Measurements from ENCODE around the gene PLPP7.
A peak's percentile ranks its signal among the peaks of the same experiment; 100 is the strongest.
"Not testable (repeated sequence)": the region's sequence is repeated elsewhere in the genome, so short reads cannot be mapped to it uniquely, and the experiment has no call there.

PLPP7 gene

DNA sequence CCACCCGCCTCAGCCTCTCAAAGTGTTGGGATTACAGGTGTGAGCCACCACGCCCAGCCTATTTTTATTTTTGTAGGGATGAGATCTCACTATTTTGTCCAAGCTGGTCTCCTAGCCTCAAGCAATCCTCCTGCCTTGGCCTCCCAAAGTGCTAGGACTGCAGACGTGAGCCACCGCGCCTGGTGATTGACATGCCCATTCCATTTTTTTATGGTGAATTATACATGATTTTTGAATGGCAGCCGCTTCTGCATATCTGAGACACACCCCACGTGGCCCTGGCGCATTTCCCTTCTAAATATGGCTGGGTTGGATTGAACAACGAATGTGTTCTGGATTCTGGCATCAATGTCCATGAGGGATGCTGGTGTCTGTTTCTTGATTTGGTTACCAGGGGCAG lies 22.7 kb downstream of the PLPP7 start:
- Histone ChIP-seq H3K27me3 (ENCODE audit: control insufficient read depth, insufficient read depth, low read length) (no peaks in the 10 kb centered on the region), H3K9ac (ENCODE audit: low read depth, low read length) (no peak overlapping the region), H3K4me3 (ENCODE audit: low read depth, low read length) (no peak overlapping the region), H3K36me3 (ENCODE audit: control insufficient read depth, insufficient read depth, low read length) (no peaks in the 10 kb centered on the region), H3K4me1 (ENCODE audit: control insufficient read depth, insufficient read depth, low read length) (no peaks in the 10 kb centered on the region), H3K9me3 (ENCODE audit: control insufficient read depth, insufficient read depth, low read length) (no peaks in the 10 kb centered on the region)

DNA sequence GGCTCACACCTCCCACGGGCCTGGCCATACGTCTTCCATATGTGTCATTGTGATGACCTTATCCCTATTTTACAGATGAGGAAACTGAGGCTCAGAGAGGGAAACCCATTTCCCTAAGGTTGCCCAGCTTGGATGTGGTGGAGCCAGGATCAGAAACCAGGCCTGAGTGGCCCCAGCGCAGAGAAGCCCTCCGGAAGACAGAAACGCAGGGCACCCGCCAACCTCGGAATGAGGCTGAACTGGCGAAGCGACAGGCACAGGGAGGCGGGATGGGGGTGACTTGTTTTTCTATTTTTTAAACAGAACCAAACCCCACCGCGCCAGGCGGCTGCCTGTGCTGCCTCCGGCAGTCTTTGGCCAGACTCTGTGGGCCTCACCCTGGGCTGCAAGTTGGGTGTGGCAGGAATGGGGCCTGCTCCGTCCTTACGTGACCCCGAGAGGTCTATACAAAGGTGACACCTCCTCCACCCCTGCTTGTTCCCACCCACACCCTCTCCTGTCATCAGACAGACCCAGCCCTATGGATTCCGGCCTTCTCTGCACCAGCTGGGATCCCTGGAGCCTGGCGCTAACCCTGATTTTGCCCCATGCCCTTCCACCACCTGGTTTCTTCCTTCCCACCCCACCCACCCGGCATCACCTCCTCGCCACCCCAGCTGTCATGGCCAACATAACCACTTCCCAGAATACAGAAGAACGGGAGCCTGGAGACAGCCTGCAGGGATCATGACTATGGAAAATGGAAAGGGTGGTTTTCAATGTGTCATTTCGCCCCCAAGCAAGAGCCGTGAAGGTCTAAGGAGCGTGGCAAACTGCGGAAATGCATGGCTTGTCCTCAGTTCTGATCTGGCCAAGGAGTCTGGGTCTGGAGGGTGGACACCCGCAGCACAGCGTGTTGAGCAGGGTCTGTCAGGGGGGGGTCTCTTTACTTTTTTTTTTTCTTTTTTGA lies 23.6 kb downstream of the PLPP7 start:
- Histone ChIP-seq H3K4me3 (ENCODE audit: low read depth, low read length) (no peak overlapping the region), H3K9me3 (ENCODE audit: control insufficient read depth, insufficient read depth, low read length) (no peaks in the 10 kb centered on the region), H3K9ac (ENCODE audit: low read depth, low read length) (no peak overlapping the region), H3K4me1 (ENCODE audit: control insufficient read depth, insufficient read depth, low read length) (no peaks in the 10 kb centered on the region), H3K36me3 (ENCODE audit: control insufficient read depth, insufficient read depth, low read length) (no peaks in the 10 kb centered on the region), H3K27me3 (ENCODE audit: control insufficient read depth, insufficient read depth, low read length) (no peaks in the 10 kb centered on the region)

DNA sequence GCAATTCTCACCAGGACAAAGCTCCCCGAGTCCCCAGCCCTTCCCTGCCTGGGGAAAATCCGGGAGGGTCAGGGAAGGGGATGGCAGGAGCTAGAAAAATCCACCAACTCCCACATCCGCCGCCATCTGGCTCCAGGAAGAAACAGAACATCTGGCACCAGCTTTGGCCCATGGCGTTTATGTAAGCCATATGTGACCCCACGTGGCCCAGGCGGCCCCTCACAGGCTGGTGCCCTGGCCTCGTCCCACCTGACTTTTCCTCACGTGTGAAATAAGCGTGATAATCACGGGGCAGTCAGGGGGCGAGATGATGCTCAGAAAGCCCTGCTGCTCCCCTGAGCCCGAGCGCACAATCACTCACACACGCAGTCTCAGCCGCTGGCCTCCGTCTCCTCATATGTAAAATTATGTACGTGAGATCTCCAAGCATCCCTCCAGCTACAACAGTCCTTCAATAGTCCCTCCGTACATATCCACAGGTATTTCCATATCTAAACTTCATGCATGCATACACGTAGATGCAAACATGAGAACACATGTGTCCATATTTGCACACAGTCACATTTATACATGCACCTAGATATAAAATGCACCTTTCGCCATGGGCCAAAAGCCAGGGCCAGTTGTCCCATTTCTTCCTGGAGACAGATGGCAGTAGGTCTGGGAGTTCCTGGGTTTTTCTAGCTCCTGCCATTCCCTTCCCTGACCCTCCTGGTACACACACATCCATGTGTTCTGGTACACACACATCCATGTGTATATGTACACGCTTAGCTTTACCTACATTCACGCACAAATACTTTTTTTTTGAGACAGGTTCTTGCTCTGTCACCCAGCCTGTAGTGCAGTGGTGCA lies 28.9 kb downstream of the PLPP7 start:
- no peaks in the 10 kb centered on the region for H3K9me3 ChIP-seq (ENCODE audit: control insufficient read depth, insufficient read depth, low read length)
- no peaks in the 10 kb centered on the region for H3K4me1 ChIP-seq (ENCODE audit: control insufficient read depth, insufficient read depth, low read length)
- no peak overlapping the region for H3K9ac ChIP-seq (ENCODE audit: low read depth, low read length)
- no peak overlapping the region for H3K4me3 ChIP-seq (ENCODE audit: low read depth, low read length)
- H3K36me3 ChIP-seq (ENCODE audit: control insufficient read depth, insufficient read depth, low read length): no peaks in the 10 kb centered on the region
- no peaks in the 10 kb centered on the region for H3K27me3 ChIP-seq (ENCODE audit: control insufficient read depth, insufficient read depth, low read length)

DNA sequence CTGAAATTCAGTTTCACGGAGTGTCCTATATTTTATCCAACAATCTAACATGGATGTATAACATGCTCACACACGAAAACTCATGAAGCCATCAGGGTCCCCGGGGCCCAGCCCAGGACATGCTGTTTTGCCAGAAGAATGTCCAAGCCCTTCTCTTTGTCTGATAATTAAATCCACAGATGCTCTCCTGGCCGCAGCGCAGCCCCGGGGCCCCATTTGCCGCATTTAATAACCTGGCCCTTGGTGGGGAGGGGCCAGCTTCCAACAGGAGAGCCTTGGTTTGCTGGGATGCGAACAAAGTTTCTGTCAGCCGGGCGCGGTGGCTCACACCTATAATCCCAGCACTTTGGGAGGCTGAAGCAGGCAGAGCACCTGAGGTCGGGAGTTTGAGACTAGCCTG lies 30.0 kb downstream of the PLPP7 start:
- Histone ChIP-seq H3K9ac (ENCODE audit: low read depth, low read length) (no peak overlapping the region), H3K9me3 (ENCODE audit: control insufficient read depth, insufficient read depth, low read length) (no peaks in the 10 kb centered on the region), H3K27me3 (ENCODE audit: control insufficient read depth, insufficient read depth, low read length) (no peaks in the 10 kb centered on the region), H3K4me3 (ENCODE audit: low read depth, low read length) (no peak overlapping the region), H3K4me1 (ENCODE audit: control insufficient read depth, insufficient read depth, low read length) (no peaks in the 10 kb centered on the region), H3K36me3 (ENCODE audit: control insufficient read depth, insufficient read depth, low read length) (no peaks in the 10 kb centered on the region)

DNA sequence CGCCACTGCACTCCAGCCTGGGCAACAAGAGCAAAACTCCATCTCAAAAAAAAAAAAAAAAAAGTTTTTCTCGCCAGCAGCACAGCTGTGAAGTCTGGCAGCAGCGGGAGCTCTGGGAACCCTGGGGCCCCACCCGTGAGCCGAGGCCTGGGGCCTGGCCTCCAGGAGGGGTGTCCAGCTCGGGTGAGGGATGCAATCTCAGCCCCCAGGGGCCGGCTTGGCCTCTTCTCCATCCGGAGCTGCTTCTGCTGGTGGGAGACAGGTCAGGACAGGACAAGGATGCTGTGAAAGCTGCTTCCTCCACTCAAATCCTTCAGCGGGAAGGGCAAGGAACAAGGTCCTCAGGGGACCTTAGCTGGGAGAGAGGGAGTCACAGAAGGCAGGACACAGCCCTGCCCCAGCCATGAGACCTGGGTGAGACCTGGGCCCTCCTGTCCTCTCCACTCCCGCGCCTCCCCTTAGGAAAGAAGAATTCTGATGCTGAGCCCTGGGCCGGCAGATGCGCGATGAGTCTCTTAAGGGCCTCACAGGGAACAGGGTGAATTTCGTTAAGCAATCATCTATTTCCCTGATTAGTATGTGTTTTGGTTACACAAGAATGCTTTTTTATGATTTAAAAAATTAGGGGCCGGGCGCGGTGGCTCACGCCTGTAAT lies 30.6 kb downstream of the PLPP7 start:
- H3K36me3 ChIP-seq (ENCODE audit: control insufficient read depth, insufficient read depth, low read length): no peaks in the 10 kb centered on the region
- H3K4me3 ChIP-seq (ENCODE audit: low read depth, low read length): no peak overlapping the region
- H3K4me1 ChIP-seq (ENCODE audit: control insufficient read depth, insufficient read depth, low read length): no peaks in the 10 kb centered on the region
- no peak overlapping the region for H3K9ac ChIP-seq (ENCODE audit: low read depth, low read length)
- no peaks in the 10 kb centered on the region for H3K9me3 ChIP-seq (ENCODE audit: control insufficient read depth, insufficient read depth, low read length)
- no peaks in the 10 kb centered on the region for H3K27me3 ChIP-seq (ENCODE audit: control insufficient read depth, insufficient read depth, low read length)

DNA sequence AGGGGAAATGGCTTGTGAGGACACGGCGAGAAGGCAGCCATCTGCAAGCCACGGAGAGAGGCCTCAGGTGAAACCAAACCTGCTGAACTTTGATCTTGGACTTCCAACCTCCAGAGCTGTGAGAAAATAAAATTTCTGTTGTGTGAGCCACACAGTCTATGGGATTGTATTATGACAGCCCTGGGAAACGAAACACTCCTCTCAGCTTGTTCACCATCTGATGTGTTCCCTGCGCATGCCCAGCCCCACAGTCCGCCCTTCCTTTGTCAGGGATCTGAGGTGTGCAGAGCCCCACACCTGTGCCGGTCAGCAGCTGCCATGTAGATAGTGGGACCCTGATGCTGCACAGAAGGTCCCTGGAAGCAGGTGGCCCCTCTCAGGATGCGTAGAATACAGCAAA lies 34.1 kb downstream of the PLPP7 start:
- H3K27me3 ChIP-seq (ENCODE audit: control insufficient read depth, insufficient read depth, low read length): no peaks in the 10 kb centered on the region
- no peak overlapping the region for H3K9ac ChIP-seq (ENCODE audit: low read depth, low read length)
- H3K9me3 ChIP-seq (ENCODE audit: control insufficient read depth, insufficient read depth, low read length): no peaks in the 10 kb centered on the region
- no peaks in the 10 kb centered on the region for H3K36me3 ChIP-seq (ENCODE audit: control insufficient read depth, insufficient read depth, low read length)
- H3K4me1 ChIP-seq (ENCODE audit: control insufficient read depth, insufficient read depth, low read length): no peaks in the 10 kb centered on the region
- H3K4me3 ChIP-seq (ENCODE audit: low read depth, low read length): no peak overlapping the region

DNA sequence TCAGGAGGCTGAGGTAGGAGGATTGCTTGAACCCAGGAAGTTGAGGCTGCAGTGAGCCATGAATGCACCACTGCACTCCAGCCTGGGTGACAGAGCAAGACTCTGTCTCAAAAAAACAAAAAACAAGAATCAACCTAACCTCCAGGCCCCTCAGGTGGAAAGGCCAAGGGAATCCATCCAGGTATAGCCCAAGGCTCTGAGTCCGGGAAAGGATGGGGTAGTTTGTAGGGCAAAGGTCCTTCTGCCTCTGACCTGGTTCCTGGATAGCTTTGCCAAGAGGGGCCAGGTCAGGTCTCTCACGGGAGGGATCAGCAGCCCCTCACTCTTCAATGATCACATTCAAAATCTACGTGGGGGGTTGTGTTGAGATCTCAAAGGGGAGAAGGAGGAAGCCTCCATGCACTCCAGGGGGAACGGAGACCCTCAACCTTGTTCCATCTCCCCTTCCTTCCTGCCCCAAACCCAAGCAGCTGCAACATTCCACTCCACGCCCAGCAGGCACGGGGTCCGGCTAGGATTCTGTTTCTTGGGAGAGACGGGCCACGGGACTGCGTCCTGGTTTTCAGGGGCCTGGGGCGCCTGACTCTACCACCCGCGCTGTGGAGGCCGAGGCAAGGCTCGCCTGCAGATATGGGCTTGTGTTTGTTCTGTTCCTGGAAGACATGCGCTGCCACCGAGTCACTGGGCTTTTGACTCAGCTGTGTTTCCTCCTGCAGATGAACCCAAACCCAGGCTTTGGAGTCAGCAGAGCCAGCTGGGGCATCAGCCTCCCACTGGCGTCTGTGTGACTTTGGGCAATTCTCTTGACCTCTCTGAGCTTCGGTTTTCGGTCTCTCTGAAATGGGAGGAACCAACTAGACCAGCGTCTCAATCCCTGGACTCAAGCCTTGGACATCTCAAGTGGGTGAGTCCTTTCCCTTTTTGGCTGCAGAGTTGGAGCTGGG lies 35.5 kb downstream of the PLPP7 start:
- Histone ChIP-seq H3K27me3 (ENCODE audit: control insufficient read depth, insufficient read depth, low read length) (no peaks in the 10 kb centered on the region), H3K9ac (ENCODE audit: low read depth, low read length) (no peak overlapping the region), H3K4me1 (ENCODE audit: control insufficient read depth, insufficient read depth, low read length) (no peaks in the 10 kb centered on the region), H3K4me3 (ENCODE audit: low read depth, low read length) (no peak overlapping the region), H3K9me3 (ENCODE audit: control insufficient read depth, insufficient read depth, low read length) (no peaks in the 10 kb centered on the region), H3K36me3 (ENCODE audit: control insufficient read depth, insufficient read depth, low read length) (no peaks in the 10 kb centered on the region)

DNA sequence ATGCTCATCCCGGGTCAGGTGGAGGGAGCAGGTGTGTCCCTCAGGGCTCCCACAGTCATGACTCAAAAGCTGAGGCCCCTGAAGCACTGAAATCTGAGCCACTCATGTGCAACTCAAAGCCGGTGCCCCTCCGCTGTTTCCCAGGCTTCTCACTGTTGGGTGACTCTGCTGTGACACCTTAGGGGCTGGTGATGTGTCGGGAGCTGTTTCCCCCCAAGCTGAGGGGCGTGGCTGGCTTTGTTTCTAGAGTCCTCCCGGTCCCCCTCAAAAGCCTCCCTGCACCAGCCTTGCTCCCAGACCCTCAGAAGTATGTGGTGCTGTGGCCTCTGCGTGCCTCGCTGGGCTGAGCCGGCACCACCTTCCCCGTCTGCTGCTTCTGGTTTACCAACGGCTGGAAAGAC lies 39.7 kb downstream of the PLPP7 start:
- Histone ChIP-seq H3K4me3 (ENCODE audit: low read depth, low read length) (no peak overlapping the region), H3K9ac (ENCODE audit: low read depth, low read length) (peak overlapping the region; percentile 3), H3K36me3 (ENCODE audit: control insufficient read depth, insufficient read depth, low read length) (no peaks in the 10 kb centered on the region), H3K4me1 (ENCODE audit: control insufficient read depth, insufficient read depth, low read length) (peaks cover 5% of the 10 kb centered on the region), H3K27me3 (ENCODE audit: control insufficient read depth, insufficient read depth, low read length) (no peaks in the 10 kb centered on the region), H3K9me3 (ENCODE audit: control insufficient read depth, insufficient read depth, low read length) (no peaks in the 10 kb centered on the region)

DNA sequence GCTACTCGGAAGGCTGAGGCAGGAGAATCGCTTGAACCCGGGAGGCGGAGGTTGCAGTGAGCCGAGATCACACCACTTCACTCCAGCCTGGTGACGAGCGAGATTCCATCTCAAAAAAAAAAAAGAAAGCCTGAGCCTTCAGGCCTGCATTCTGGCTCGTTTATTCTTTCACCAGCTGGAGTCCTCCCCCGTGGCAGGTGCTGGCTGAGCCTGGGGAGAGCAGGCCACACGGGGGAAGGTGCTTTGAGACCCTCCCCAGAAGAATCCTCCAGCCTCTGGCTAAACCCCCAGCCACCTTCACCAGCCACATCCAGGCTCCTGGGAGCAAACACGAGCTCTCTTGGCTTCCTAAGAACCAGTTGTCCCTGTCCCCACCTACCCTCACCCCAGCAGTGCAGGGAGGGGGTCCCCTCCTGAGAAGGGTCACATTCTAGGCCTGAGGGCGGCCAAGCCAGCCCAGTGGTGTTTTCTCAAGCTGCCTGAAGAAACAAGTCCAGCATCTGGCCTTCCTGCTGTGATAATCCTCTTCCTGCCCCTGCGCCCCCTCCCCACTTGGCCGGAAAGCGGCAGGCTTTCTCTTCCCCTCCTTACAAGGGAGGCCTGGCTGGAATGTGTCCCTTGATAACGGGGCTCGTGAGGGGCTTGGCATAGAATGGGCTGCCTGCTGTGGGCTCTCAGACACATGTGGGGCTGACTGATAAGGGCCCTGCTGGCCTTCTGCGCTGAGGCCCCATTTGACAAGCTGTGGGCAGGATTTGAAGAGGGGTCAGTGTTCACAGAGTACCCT lies 41.5 kb downstream of the PLPP7 start:
- Histone ChIP-seq H3K9ac (ENCODE audit: low read depth, low read length) (peak overlapping the region; percentile 47), H3K4me3 (ENCODE audit: low read depth, low read length) (no peak overlapping the region), H3K36me3 (ENCODE audit: control insufficient read depth, insufficient read depth, low read length) (no peaks in the 10 kb centered on the region), H3K4me1 (ENCODE audit: control insufficient read depth, insufficient read depth, low read length) (peaks cover 5% of the 10 kb centered on the region), H3K9me3 (ENCODE audit: control insufficient read depth, insufficient read depth, low read length) (no peaks in the 10 kb centered on the region), H3K27me3 (ENCODE audit: control insufficient read depth, insufficient read depth, low read length) (no peaks in the 10 kb centered on the region)

DNA sequence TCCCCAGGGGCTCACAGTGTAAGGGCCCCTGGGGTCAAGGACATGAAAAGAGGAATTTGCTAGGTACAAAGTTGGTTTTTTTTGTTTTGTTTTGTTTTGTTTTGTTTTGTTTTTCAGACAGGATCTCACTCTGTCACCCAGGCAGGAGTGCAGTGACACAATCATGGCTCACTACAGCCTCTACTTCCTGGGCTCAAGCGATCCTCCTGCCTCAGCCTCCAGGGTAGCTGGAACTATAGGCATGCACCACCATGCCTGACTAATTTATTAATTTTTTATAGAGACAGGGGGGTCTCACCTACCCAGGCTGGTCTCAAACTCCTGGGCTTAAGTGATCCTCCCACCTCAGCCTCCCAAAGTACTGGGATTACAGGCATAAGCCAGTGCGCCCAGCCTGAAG lies 42.5 kb downstream of the PLPP7 start:
- not testable (repeated sequence) for H3K9ac ChIP-seq (ENCODE audit: low read depth, low read length); H3K36me3 ChIP-seq (ENCODE audit: control insufficient read depth, insufficient read depth, low read length); H3K4me1 ChIP-seq (ENCODE audit: control insufficient read depth, insufficient read depth, low read length); H3K9me3 ChIP-seq (ENCODE audit: control insufficient read depth, insufficient read depth, low read length); H3K4me3 ChIP-seq (ENCODE audit: low read depth, low read length); H3K27me3 ChIP-seq (ENCODE audit: control insufficient read depth, insufficient read depth, low read length)

Measured in iPS-15b (cell line).